Effector memory CD8-positive, alpha-beta T cell (primary cell): ENCODE results near the gene RIPPLY2.
A peak's percentile ranks its signal among the peaks of the same experiment; 100 is the strongest.
"Not testable (repeated sequence)": the region's sequence is repeated elsewhere in the genome, so short reads cannot be mapped to it uniquely, and the experiment has no call there.

Experiments used
- ATAC-seq: fragments of 150-1000 bp; cut with Tn5 transposase; replicated peaks from 2 replicates; pipeline ENCODE4 v1.10.0; 2021; ENCODE audit warnings: mild to moderate bottlenecking, moderate library complexity
- DNase-seq, 3 experiments: peaks; one replicate each; pipeline ENCODE4 v3.0.0; 2021
- H3K27ac Mint-ChIP-seq, 2 donors: one replicate each; pipeline ENCODE4 v1.8.0; 2022; ENCODE audit warnings: mild to moderate bottlenecking in 2 of 2, mixed read lengths in 2 of 2, moderate library complexity in 2 of 2
- H3K27me3 Mint-ChIP-seq, 2 donors: one replicate each; pipeline ENCODE4 v1.8.0; 2022; ENCODE audit warnings: mixed read lengths in 2 of 2
- H3K36me3 Mint-ChIP-seq: one replicate; pipeline ENCODE4 v1.8.0; 2022; ENCODE audit warnings: mild to moderate bottlenecking, moderate library complexity, mixed read lengths; ENCODE audit not compliant: insufficient read depth
- H3K4me1 Mint-ChIP-seq, 2 donors: one replicate each; pipeline ENCODE4 v1.8.0; 2022; ENCODE audit warnings: low read depth in 2 of 2, mixed read lengths in 2 of 2
- H3K4me3 Mint-ChIP-seq, 2 donors: one replicate each; pipeline ENCODE4 v1.8.0; 2022; ENCODE audit warnings: mild to moderate bottlenecking in 2 of 2, mixed read lengths in 2 of 2, moderate library complexity in 2 of 2
- H3K9me3 Mint-ChIP-seq, 2 donors: one replicate each; pipeline ENCODE4 v1.8.0; 2022; ENCODE audit warnings: mixed read lengths in 2 of 2
- total RNA-seq, 9 experiments: gene quantifications; one replicate each; lab custom pipeline; 2026; lab: John Stamatoyannopoulos, UW

Gene RIPPLY2
- total RNA-seq: 0 to 0.07 (median 0) reads per million in 9 experiments

DNA sequence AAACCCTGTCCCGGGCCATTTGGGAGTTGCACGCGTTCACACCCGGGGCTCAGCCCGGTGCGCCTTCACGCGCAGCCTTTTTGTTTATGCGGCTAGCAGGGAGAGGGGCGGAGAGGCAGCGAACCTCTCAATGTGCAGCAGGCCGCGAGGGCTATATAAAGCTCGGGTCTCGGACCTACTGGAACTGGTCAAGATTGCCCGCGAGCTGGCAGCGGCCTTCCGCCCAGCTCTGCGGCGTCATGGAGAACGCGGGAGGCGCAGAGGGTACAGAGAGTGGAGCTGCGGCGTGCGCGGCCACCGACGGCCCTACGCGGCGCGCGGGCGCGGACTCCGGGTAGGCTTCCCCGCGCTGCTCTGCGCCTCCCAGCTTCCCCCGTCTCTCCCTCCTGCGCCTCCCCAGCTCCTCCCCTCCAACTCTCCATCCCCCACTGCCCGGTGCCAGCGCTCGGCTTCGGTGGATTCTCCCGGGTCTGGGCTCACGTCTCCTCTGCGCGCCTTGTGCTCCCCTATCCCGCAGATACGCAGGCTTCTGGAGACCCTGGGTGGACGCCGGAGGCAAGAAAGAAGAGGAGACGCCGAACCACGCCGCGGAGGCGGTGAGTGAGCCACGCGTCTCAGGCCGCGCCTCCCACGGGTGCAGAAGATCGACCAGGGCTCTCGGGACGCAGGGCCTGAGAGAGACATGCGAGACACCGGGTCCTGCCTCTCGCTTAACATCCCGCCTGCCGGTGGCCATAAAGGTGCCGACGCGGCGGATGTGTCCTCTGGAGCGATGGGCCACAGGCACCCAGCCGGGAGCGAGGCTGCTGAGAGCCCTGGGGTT lies at the start of gene RIPPLY2:
Gene RIPPLY2 (plus strand): TSS at position 183 of the 823 bp plus-strand sequence. CDS start 57 bp downstream, at position 240.
- Mint-ChIP-seq H3K4me3 (peak within 1 kb of the TSS; percentile 56 to 71), H3K36me3 (no peaks in the 10 kb centered on the region), H3K4me1 (peaks cover 3 to 6% of the 10 kb centered on the region in 2 donors), H3K9me3 (no peaks in the 10 kb centered on the region), H3K27ac (no peak within 1 kb of the TSS), H3K27me3 (peaks cover 60 to 69% of the 10 kb centered on the region in 2 donors)
- DNase-seq (no peak), ATAC-seq (peak; percentile 31)

- not testable (repeated sequence) for H3K9me3 Mint-ChIP-seq, DNase-seq, ATAC-seq, H3K36me3 Mint-ChIP-seq, H3K4me3 Mint-ChIP-seq, H3K27ac Mint-ChIP-seq, H3K4me1 Mint-ChIP-seq
- peaks cover 7 to 17% of the 10 kb centered on the region in 2 donors for H3K27me3 Mint-ChIP-seq
These were observed 49.7 kb upstream of the RIPPLY2 start for GRCh38 chr6:83803492-83803891.

DNA sequence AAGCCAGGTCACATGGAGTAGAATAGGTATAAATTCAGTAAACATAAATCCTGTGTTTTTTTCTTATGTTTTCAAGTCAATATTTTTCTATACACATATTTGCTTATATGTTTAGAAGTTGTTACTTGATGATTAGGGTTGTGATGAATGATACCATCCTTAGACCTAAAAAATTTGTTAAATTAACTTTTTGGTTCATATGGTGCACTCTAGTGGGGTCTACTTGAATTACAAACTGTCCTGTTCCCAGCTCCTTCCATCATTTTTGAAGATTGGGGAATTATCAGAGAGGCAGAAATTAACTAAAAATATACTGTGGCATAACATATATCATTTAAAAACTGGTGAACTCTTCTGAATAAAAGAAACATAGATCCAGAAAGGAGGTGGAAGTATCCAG lies 48.3 kb upstream of the RIPPLY2 start:
- no peaks in the 10 kb centered on the region for H3K36me3 Mint-ChIP-seq
- H3K9me3 Mint-ChIP-seq: no peaks in the 10 kb centered on the region
- no peak overlapping the region for H3K4me3 Mint-ChIP-seq
- H3K4me1 Mint-ChIP-seq: no peaks in the 10 kb centered on the region
- DNase-seq (no peak), ATAC-seq (no peak)
- H3K27me3 Mint-ChIP-seq: peaks cover 7 to 17% of the 10 kb centered on the region in 2 donors
- no peak overlapping the region for H3K27ac Mint-ChIP-seq

- no peaks in the 10 kb centered on the region for H3K9me3 Mint-ChIP-seq
These were observed 45.2 kb upstream of the RIPPLY2 start for GRCh38 chr6:83808005-83808404.

DNA sequence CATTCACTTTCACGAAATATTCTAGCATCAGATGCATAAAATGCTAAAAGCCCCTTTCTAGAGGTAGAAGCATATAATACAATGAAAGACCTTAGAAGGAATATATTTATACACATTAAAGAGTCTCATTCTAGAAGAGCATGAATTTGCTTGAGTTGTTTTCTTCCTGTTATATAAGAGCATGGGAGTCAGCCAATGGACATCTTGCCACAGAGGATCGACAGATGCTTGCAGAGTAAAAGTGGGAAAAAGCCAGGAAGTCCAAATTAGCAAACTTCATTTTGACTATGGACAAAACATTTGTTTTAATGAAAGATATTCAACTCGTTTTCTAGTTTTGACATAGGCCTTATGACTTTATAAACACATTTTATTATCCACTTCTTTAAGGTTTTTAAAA lies 44.2 kb upstream of the RIPPLY2 start:
- Mint-ChIP-seq H3K27ac (no peak overlapping the region), H3K27me3 (peaks cover 7 to 16% of the 10 kb centered on the region in 2 donors), H3K9me3 (no peaks in the 10 kb centered on the region), H3K4me3 (no peak overlapping the region), H3K4me1 (no peaks in the 10 kb centered on the region), H3K36me3 (no peaks in the 10 kb centered on the region)
- DNase-seq: no peak
- no peak for ATAC-seq

More at GRCh38 chr6:83808005-83808404, 45.2 kb upstream of the RIPPLY2 start:
- no peaks in the 10 kb centered on the region for H3K36me3 Mint-ChIP-seq
- DNase-seq (no peak), ATAC-seq (no peak)
- H3K4me3 Mint-ChIP-seq: no peak overlapping the region
- H3K27me3 Mint-ChIP-seq: peaks cover 7 to 17% of the 10 kb centered on the region in 2 donors
- no peaks in the 10 kb centered on the region for H3K4me1 Mint-ChIP-seq
- H3K27ac Mint-ChIP-seq: no peak overlapping the region

GRCh38 chr6:83812595-83812994 lies 40.6 kb upstream of the RIPPLY2 start:
- Mint-ChIP-seq H3K27me3 (peaks cover 0 to 1% of the 10 kb centered on the region in 2 donors), H3K4me3 (no peak overlapping the region), H3K9me3 (no peaks in the 10 kb centered on the region), H3K36me3 (no peaks in the 10 kb centered on the region), H3K27ac (no peak overlapping the region), H3K4me1 (no peaks in the 10 kb centered on the region)
- DNase-seq (no peak), ATAC-seq (no peak)

DNA sequence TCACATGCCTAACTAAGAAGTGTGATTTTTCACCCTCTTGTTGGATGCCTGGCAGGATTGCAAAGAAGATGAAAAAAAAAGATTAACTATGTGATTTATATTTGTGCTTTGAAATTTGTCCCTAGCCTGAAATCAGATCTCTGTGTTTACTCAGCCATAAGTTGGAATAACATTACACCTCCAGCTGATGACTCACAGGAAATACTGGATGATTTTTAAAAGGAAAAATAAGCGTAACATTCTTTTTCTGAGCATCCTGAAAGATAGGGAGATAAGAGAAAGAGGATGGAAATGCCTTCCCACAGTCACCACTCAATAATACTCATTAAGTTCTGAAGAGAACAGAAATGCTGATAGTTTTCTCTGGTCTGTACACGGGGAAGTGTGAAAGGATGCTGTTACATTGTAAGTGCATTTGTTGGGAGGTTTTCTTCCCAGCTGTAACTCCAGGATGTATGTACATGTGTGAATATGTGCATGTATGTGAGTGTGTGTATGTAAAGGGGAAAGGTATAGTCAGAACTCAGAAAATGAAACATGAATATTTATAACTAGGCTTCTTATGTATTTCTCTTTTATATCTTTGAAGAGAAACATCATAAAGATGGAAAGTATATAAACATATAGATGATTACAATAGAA lies 37.4 kb upstream of the RIPPLY2 start:
- DNase-seq (no peak), ATAC-seq (no peak)
- peaks cover 0 to 7% of the 10 kb centered on the region in 2 donors for H3K27me3 Mint-ChIP-seq

DNA sequence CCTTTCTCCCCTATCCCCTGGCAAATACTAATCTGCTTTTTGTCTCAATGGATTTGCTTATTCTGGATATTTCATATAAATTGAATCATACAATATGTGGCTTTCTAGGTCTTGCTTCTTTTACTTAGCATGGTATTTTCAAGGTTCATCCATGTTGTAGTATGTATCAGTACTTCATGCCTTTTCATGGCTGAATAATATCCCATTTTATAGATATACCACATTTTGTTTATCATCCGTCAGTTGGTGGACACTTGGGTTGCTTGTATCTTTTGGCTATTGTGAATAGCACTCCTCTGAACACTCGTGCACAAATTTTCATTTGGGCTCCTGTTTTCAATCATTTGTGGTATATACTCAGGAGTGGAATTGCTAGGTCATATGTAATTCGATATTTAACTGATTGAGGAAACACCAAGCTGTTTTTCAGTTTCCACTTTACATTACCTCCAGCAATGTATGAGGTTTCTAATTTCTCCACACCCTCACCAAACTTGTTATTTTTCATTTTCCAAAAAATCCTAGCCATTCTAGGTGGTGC lies 30.5 kb upstream of the RIPPLY2 start:
- DNase-seq (no peak), ATAC-seq (no peak)
- no peaks in the 10 kb centered on the region for H3K36me3 Mint-ChIP-seq
- H3K4me1 Mint-ChIP-seq: no peaks in the 10 kb centered on the region
- no peak overlapping the region for H3K4me3 Mint-ChIP-seq
- no peaks in the 10 kb centered on the region for H3K9me3 Mint-ChIP-seq
- H3K27me3 Mint-ChIP-seq: peaks cover 10 to 17% of the 10 kb centered on the region in 2 donors
- H3K27ac Mint-ChIP-seq: no peak overlapping the region

More for the DNA sequence above, 37.4 kb upstream of the RIPPLY2 start:
- no peaks in the 10 kb centered on the region for H3K4me1 Mint-ChIP-seq
- no peak overlapping the region for H3K4me3 Mint-ChIP-seq
- H3K9me3 Mint-ChIP-seq: no peaks in the 10 kb centered on the region
- H3K36me3 Mint-ChIP-seq: no peaks in the 10 kb centered on the region
- no peak overlapping the region for H3K27ac Mint-ChIP-seq

GRCh38 chr6:83824388-83824801 lies 28.8 kb upstream of the RIPPLY2 start:
- no peak overlapping the region for H3K4me3 Mint-ChIP-seq
- H3K27ac Mint-ChIP-seq: no peak overlapping the region
- ATAC-seq (no peak), DNase-seq (no peak)
- no peaks in the 10 kb centered on the region for H3K36me3 Mint-ChIP-seq
- H3K9me3 Mint-ChIP-seq: no peaks in the 10 kb centered on the region
- peaks cover 10 to 12% of the 10 kb centered on the region in 2 donors for H3K27me3 Mint-ChIP-seq
- H3K4me1 Mint-ChIP-seq: no peaks in the 10 kb centered on the region

DNA sequence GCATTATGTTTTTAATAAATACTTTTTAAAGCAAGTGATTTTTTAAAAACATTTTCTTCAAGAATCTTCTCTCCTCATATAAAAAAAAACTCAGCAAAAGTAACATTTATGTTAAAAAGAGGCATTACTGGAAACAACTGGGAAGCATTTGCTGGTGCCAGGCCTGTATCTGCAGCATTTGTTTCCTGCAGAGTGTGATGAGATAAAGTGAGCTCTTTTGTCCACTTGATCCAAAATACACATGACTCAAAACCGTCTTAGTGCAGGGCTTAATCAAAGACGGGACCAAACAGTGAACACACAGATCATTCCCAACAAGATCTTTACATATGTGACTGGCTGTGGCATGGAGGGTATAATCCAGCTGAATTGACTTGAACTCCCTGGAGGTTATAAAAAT lies 28.3 kb upstream of the RIPPLY2 start:
- no peaks in the 10 kb centered on the region for H3K4me1 Mint-ChIP-seq
- DNase-seq (no peak), ATAC-seq (no peak)
- H3K27ac Mint-ChIP-seq: no peak overlapping the region
- H3K4me3 Mint-ChIP-seq: no peak overlapping the region
- no peaks in the 10 kb centered on the region for H3K36me3 Mint-ChIP-seq
- peaks cover 12 to 16% of the 10 kb centered on the region in 2 donors for H3K27me3 Mint-ChIP-seq
- H3K9me3 Mint-ChIP-seq: no peaks in the 10 kb centered on the region

GRCh38 chr6:83827050-83827449 lies 26.1 kb upstream of the RIPPLY2 start:
- H3K27me3 Mint-ChIP-seq: peaks cover 21 to 26% of the 10 kb centered on the region in 2 donors
- ATAC-seq (no peak), DNase-seq (no peak)
- H3K27ac Mint-ChIP-seq: no peak overlapping the region
- no peaks in the 10 kb centered on the region for H3K9me3 Mint-ChIP-seq
- no peaks in the 10 kb centered on the region for H3K36me3 Mint-ChIP-seq
- H3K4me1 Mint-ChIP-seq: no peaks in the 10 kb centered on the region
- H3K4me3 Mint-ChIP-seq: no peak overlapping the region

- peaks cover 5% of the 10 kb centered on the region in 2 donors for H3K9me3 Mint-ChIP-seq
- DNase-seq (no peak), ATAC-seq (no peak)
- H3K27ac Mint-ChIP-seq: no peak overlapping the region
- no peaks in the 10 kb centered on the region for H3K36me3 Mint-ChIP-seq
- no peak overlapping the region for H3K4me3 Mint-ChIP-seq
- peaks cover 36 to 41% of the 10 kb centered on the region in 2 donors for H3K27me3 Mint-ChIP-seq
- H3K4me1 Mint-ChIP-seq: no peaks in the 10 kb centered on the region
These were observed 14.4 kb upstream of the RIPPLY2 start for GRCh38 chr6:83838727-83839126.

GRCh38 chr6:83844170-83844569 lies 9.0 kb upstream of the RIPPLY2 start:
- peaks cover 21 to 26% of the 10 kb centered on the region in 2 donors for H3K27me3 Mint-ChIP-seq
- no peaks in the 10 kb centered on the region for H3K4me1 Mint-ChIP-seq
- H3K4me3 Mint-ChIP-seq: no peak overlapping the region
- no peak overlapping the region for H3K27ac Mint-ChIP-seq
- ATAC-seq: no peak
- H3K9me3 Mint-ChIP-seq: peaks cover 4 to 5% of the 10 kb centered on the region in 2 donors
- DNase-seq: no peak
- no peaks in the 10 kb centered on the region for H3K36me3 Mint-ChIP-seq
